ENCODE data around the gene RADIL. TPM values are rescaled to one million over a fixed set of nuclear protein-coding genes. Genes with fewer than 3 reads are reported as not detected.

RADIL gene
- total and polyA plus RNA-seq, 2 of the 13 experiments (the other 11 are each of a cell fraction or from before 2014, with no cell fraction given), result 0.05 to 0.09 TPM

GRCh38 chr7:4790516-4790991 lies 93.0 kb downstream of the RADIL start:
- TF ChIP-seq PHF5A (CRISPR knock-in tag; IDR thresholded peaks at IDR 0.05; ENCODE audit: low read depth, unreplicated experiment) (no peak), IKZF1 (IDR thresholded peaks at IDR 0.05) (no peak), RBAK (CRISPR knock-in tag; IDR thresholded peaks at IDR 0.05) (no peak), NFRKB (IDR thresholded peaks at IDR 0.05) (no peak), MIXL1 (CRISPR knock-in tag; IDR thresholded peaks at IDR 0.05) (no peak), ETS1 (CRISPR knock-in tag; IDR thresholded peaks at IDR 0.05) (no peak), TMF1 (CRISPR knock-in tag; IDR thresholded peaks at IDR 0.05; ENCODE audit: low read depth) (no peak), ZFYVE20 (CRISPR knock-in tag; IDR thresholded peaks at IDR 0.05; ENCODE audit: borderline replicate concordance, low read depth) (no peak), MEF2D (CRISPR knock-in tag; IDR thresholded peaks at IDR 0.05) (no peak), NFE2L2 (IDR thresholded peaks at IDR 0.05; ENCODE audit: low read length) (no peak), ZNF275 (CRISPR knock-in tag; IDR thresholded peaks at IDR 0.05; ENCODE audit: borderline replicate concordance) (no peak)
- Histone ChIP-seq H4K20me1 (ENCODE audit: insufficient read depth, low read length) (no peaks in the 10 kb centered on the region), H3K27ac (ENCODE audit: extremely low read length, insufficient read depth, low read length) (no peak overlapping the region), H3K27me3 (ENCODE audit: control insufficient read depth in 1 of 2, insufficient read depth in 2 of 2, low read length in 2 of 2) (no peaks in the 10 kb centered on the region), H3K9ac (ENCODE audit: insufficient read depth, low read depth, low read length) (no peak overlapping the region), H3K4me2 (ENCODE audit: low read depth, low read length) (no peak overlapping the region), H3K36me3 (replicated peaks in 1 of 2; ENCODE audit: control insufficient read depth in 1 of 2, insufficient read depth in 2 of 2, low read length in 2 of 2) (peaks cover 10 to 19% of the 10 kb centered on the region in 2 experiments; a peak in 4 of 5 replicates), H2AFZ (ENCODE audit: low read length) (no peak overlapping the region), H3K4me1 (ENCODE audit: insufficient read depth, low read length) (peaks cover 9% of the 10 kb centered on the region), H3K9me3 (ENCODE audit: low read length) (no peaks in the 10 kb centered on the region), H3K79me2 (ENCODE audit: insufficient read depth, low read length) (no peaks in the 10 kb centered on the region), H3K4me3 (replicated peaks in 1 of 3; ENCODE audit: insufficient read depth in 1 of 3, low read depth in 2 of 3, low read length in 3 of 3) (no peak overlapping the region)
- FAIRE-seq (no peak), ATAC-seq (no peak), DNase-seq (ENCODE audit: low spot score) (no peak)
- in situ Hi-C loops (cut with HindIII; ENCODE audit: extremely low pct_ligation_motif_present, low pct_unique_long_range_greater_than_20kb) (loop anchor here (10.0 kb wide), 1 partner anchor 294 kb away; no protein-coding TSS in a partner anchor), intact Hi-C loops (cut with micrococcal nuclease; ENCODE audit: unreplicated experiment) (no loop called here)
- 92% methylated on average over 2 of the region's 24 CpGs for WGBS (ENCODE audit: low lambda C conversion rate)
- POLR2A ChIA-PET, result interaction anchor here (2.7 kb wide), 1 partner anchor 15 kb away, joined by 17 read pairs; the partner anchor contains the start of gene AP5Z1
- no TSS peak for BruUV-seq (replicated peaks)
- CTCF ChIA-PET (ENCODE audit: low intra/inter-chr PET ratio, low total read pairs), result no interaction called here
